Uterus (tissue), 4 donors: ENCODE measurements around the gene ZBED6. TPM values are rescaled to one million over a fixed set of nuclear protein-coding genes. Genes with fewer than 3 reads are reported as not detected.
A peak's percentile ranks its signal among the peaks of the same experiment; 100 is the strongest.

Experiments
- DNase-seq, 2 donors: peaks; one replicate each; pipeline ENCODE4 v3.0.0-alpha.2; 2019 to 2020
- H3K27ac ChIP-seq, 2 donors: fragments of 200-600 bp; sonication (generic); 1 replicate in 1 of 2; 2 replicates in 1 of 2; pipeline ENCODE4 v1.5.1; 2016 to 2018
- H3K27me3 ChIP-seq, 2 donors: fragments of 200-600 bp; sonication (generic); one replicate each; pipeline ENCODE4 v1.5.1; 2018 to 2019; ENCODE audit warnings: control low read depth in 1 of 2
- H3K36me3 ChIP-seq, 2 donors: fragments of 200-600 bp; sonication (generic); one replicate each; pipeline ENCODE4 v1.5.1; 2019; ENCODE audit warnings: control low read depth in 1 of 2
- H3K4me1 ChIP-seq, 2 donors: fragments of 200-600 bp; sonication (generic); one replicate each; pipeline ENCODE4 v1.5.1; 2018 to 2019; ENCODE audit warnings: control low read depth in 1 of 2
- H3K4me3 ChIP-seq, 2 donors: fragments of 200-600 bp; sonication (generic); 1 replicate in 1 of 2; 2 replicates in 1 of 2; pipeline ENCODE4 v1.5.1; 2018 to 2019; ENCODE audit warnings: mild to moderate bottlenecking in 1 of 2
- H3K9me3 ChIP-seq, 2 donors: fragments of 200-600 bp; sonication (generic); one replicate each; pipeline ENCODE4 v1.5.1; 2019; ENCODE audit warnings: control low read depth in 1 of 2
- POLR2A ChIP-seq, 2 donors: fragments of 450-650 bp; IDR thresholded peaks; one replicate each; pipeline ENCODE4 v1.6.1; 2016; ENCODE audit warnings: antibody characterized with exemption in 2 of 2, mild to moderate bottlenecking in 1 of 2, moderate library complexity in 1 of 2
- intact Hi-C: fragments of 100-400 bp; cut with DNase I; formaldehyde crosslinking; loops from one replicate; pipeline ENCODE4 v1.15.1; 2023; ENCODE audit warnings: low total_unique reads
- total RNA-seq, 4 donors: library from RNA; depleted of rRNA in 3 of 4; stranded (reverse); fragments of >200 nt in 3 of 4; gene quantifications; one replicate each; pipeline versions ENCODE4 v1.1.0 to v1.2.4, GENCODE V29; 2014 to 2023
- TF ChIP-seq, protein P1 (sequence below), 4 experiments: fragments of 200-600 bp in 2 of 4; fragments of 450-650 bp in 2 of 4; sonication (generic) in 2 of 4; IDR thresholded peaks; one replicate each; pipeline ENCODE4 v1.5.1; 2016 to 2019; ENCODE audit warnings: antibody characterized with exemption in 4 of 4, mild to moderate bottlenecking in 2 of 4, moderate library complexity in 1 of 4
- donor health status: DM: yes; HTN: yes; CAD: no.

ZBED6 gene
- total RNA-seq, 4 donors from 2014 or later, result 2.3 to 63.2 (median 30.6) TPM

GRCh38 chr1:203797216-203797615 is 1.8 kb downstream of the ZBED6 start:
- Histone ChIP-seq H3K4me3 (peak overlapping the region in 1 of 2 donors; percentile 63), H3K36me3 (no peaks in the 10 kb centered on the region), H3K27me3 (no peaks in the 10 kb centered on the region), H3K9me3 (no peaks in the 10 kb centered on the region), H3K27ac (peak overlapping the region; percentile 93 to 97), H3K4me1 (peaks cover 8 to 12% of the 10 kb centered on the region in 2 donors)
- DNase-seq, result no peak
- TF ChIP-seq POLR2A (IDR thresholded peaks at IDR 0.05), result no peak
- TF ChIP-seq, protein P1, sequence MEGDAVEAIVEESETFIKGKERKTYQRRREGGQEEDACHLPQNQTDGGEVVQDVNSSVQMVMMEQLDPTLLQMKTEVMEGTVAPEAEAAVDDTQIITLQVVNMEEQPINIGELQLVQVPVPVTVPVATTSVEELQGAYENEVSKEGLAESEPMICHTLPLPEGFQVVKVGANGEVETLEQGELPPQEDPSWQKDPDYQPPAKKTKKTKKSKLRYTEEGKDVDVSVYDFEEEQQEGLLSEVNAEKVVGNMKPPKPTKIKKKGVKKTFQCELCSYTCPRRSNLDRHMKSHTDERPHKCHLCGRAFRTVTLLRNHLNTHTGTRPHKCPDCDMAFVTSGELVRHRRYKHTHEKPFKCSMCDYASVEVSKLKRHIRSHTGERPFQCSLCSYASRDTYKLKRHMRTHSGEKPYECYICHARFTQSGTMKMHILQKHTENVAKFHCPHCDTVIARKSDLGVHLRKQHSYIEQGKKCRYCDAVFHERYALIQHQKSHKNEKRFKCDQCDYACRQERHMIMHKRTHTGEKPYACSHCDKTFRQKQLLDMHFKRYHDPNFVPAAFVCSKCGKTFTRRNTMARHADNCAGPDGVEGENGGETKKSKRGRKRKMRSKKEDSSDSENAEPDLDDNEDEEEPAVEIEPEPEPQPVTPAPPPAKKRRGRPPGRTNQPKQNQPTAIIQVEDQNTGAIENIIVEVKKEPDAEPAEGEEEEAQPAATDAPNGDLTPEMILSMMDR (IDR thresholded peaks at IDR 0.05), result no peak
- intact Hi-C loops, result no loop called here

GRCh38 chr1:203797948-203798655 is 2.7 kb downstream of the ZBED6 start:
- H3K27me3 ChIP-seq, result no peaks in the 10 kb centered on the region
- no peak overlapping the region for H3K4me3 ChIP-seq
- peaks cover 8 to 12% of the 10 kb centered on the region in 2 donors for H3K4me1 ChIP-seq
- H3K36me3 ChIP-seq, result no peaks in the 10 kb centered on the region
- intact Hi-C loops, result no loop called here
- TF ChIP-seq POLR2A (IDR thresholded peaks at IDR 0.05), result no peak
- TF ChIP-seq, protein P1 (IDR thresholded peaks at IDR 0.05), result no peak
- no peak overlapping the region for H3K27ac ChIP-seq
- no peaks in the 10 kb centered on the region for H3K9me3 ChIP-seq
- peak in 1 of 2 donors; percentile 38 for DNase-seq

DNA sequence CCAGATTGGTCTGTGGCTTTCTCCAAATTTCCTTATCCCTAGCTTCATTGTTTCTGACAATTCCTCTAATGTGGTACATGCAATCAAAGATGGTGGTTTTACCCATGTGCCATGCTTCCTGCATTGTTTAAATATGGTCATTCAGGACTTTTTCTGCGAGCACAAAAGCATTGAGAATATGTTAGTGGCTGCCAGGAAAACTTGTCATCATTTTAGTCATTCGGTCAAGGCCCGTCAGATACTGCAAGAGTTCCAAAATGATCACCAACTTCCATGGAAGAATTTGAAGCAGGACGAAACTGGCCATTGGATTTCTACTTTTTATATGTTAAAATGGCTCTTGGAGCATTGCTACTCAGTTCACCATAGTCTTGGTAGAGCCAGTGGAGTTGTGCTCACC is 3.7 kb downstream of the ZBED6 start:
- peaks cover 8 to 12% of the 10 kb centered on the region in 2 donors for H3K4me1 ChIP-seq
- no peak overlapping the region for H3K27ac ChIP-seq
- intact Hi-C loops, result no loop called here

GRCh38 chr1:203799971-203800370 is 4.5 kb downstream of the ZBED6 start:
- no peaks in the 10 kb centered on the region for H3K27me3 ChIP-seq
- no peaks in the 10 kb centered on the region for H3K9me3 ChIP-seq
- H3K4me3 ChIP-seq, result no peak overlapping the region
- H3K4me1 ChIP-seq, result peaks cover 8 to 12% of the 10 kb centered on the region in 2 donors
- TF ChIP-seq, protein P1 (IDR thresholded peaks at IDR 0.05), result no peak
- TF ChIP-seq POLR2A (IDR thresholded peaks at IDR 0.05), result no peak
- no peak overlapping the region for H3K27ac ChIP-seq
- intact Hi-C loops, result no loop called here
- no peak for DNase-seq
- no peaks in the 10 kb centered on the region for H3K36me3 ChIP-seq

More for the DNA sequence above, 3.7 kb downstream of the ZBED6 start:
- no peaks in the 10 kb centered on the region for H3K27me3 ChIP-seq
- no peak for DNase-seq
- no peak overlapping the region for H3K4me3 ChIP-seq
- no peaks in the 10 kb centered on the region for H3K9me3 ChIP-seq
- no peaks in the 10 kb centered on the region for H3K36me3 ChIP-seq
- no peak for TF ChIP-seq POLR2A (IDR thresholded peaks at IDR 0.05)
- TF ChIP-seq, protein P1 (IDR thresholded peaks at IDR 0.05), result no peak

GRCh38 chr1:203805689-203806088 is 10.3 kb downstream of the ZBED6 start:
- Histone ChIP-seq H3K27me3 (no peaks in the 10 kb centered on the region), H3K4me3 (no peak overlapping the region), H3K4me1 (peaks cover 5 to 16% of the 10 kb centered on the region in 2 donors), H3K36me3 (no peaks in the 10 kb centered on the region), H3K9me3 (no peaks in the 10 kb centered on the region), H3K27ac (no peak overlapping the region)
- TF ChIP-seq, protein P1 (IDR thresholded peaks at IDR 0.05), result no peak
- TF ChIP-seq POLR2A (IDR thresholded peaks at IDR 0.05), result no peak
- intact Hi-C loops, result no loop called here
- no peak for DNase-seq
